C4-2B (cell line): ENCODE results near the gene SGTA.

ENCODE experiments used
- ZFX ChIP-seq: fragments of 450-650 bp; IDR thresholded peaks from 2 replicates; pipeline ENCODE4 v1.6.1; 2017
- TF ChIP-seq, protein P1 (sequence below): fragments of 450-650 bp; conservative IDR thresholded peaks from 2 replicates; pipeline ENCODE4 v1.5.1; 2017; ENCODE audit warnings: mild to moderate bottlenecking

DNA sequence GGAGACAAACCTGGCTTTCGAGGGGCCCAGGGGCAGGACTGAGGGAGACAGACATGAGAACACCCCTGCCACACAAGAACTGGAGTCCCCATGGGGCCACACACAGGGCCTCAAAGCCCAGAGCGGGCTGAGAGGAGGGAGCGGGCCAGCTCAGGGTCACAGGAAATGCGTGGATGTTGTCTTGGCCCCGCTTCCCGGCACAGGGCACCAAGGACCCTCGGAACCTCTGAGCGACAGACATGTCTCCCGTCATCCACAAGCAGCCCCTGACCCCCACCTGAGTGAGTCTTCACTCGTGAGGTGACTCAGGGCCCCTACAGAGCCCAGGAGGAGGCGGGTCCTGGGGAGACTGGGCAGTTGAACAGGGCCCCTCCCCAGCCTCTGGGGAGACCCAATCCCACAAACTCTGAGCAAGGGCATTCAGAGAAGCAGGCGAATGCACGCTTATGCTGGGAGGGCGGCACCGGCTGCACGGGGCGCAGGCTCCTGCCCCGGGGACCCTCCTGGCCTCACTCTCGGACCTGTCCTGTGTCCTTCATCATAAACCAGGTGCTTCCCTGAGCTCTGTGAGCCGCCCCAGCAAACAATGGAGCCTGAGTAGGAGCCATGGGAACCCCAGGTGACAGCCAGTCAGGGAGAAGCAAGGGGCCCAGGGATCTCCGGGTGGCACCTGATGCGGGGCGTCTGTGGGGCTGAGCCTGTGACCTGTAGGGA, 20.1 kb downstream of the SGTA start:
- TF ChIP-seq, protein P1, sequence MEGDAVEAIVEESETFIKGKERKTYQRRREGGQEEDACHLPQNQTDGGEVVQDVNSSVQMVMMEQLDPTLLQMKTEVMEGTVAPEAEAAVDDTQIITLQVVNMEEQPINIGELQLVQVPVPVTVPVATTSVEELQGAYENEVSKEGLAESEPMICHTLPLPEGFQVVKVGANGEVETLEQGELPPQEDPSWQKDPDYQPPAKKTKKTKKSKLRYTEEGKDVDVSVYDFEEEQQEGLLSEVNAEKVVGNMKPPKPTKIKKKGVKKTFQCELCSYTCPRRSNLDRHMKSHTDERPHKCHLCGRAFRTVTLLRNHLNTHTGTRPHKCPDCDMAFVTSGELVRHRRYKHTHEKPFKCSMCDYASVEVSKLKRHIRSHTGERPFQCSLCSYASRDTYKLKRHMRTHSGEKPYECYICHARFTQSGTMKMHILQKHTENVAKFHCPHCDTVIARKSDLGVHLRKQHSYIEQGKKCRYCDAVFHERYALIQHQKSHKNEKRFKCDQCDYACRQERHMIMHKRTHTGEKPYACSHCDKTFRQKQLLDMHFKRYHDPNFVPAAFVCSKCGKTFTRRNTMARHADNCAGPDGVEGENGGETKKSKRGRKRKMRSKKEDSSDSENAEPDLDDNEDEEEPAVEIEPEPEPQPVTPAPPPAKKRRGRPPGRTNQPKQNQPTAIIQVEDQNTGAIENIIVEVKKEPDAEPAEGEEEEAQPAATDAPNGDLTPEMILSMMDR: no peak
- TF ChIP-seq ZFX: no peak
